Measurements from ENCODE around the gene CARD6.
"Not testable (repeated sequence)": the region's sequence is repeated elsewhere in the genome, so short reads cannot be mapped to it uniquely, and the experiment has no call there.

DNA sequence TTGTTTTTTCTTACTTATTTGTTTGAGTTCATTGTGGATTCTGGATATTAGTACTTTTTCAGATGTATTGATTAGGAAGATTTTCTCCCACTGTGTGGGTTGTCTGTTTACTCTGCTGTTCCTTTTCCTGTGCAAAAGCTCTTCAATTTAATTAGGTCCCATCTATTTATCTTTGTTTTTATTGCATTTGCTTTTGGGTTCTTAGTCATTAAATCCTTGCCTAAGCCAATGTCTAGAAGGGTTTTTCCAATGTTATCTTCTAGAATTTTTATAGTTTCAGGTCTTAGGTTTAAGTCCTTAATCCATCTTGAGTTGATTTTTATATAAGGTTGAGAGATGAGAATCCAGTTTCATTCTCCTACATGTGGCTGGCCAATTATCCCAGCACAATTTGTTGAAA lies 46.8 kb upstream of the CARD6 start:
- TF ChIP-seq, protein P1, sequence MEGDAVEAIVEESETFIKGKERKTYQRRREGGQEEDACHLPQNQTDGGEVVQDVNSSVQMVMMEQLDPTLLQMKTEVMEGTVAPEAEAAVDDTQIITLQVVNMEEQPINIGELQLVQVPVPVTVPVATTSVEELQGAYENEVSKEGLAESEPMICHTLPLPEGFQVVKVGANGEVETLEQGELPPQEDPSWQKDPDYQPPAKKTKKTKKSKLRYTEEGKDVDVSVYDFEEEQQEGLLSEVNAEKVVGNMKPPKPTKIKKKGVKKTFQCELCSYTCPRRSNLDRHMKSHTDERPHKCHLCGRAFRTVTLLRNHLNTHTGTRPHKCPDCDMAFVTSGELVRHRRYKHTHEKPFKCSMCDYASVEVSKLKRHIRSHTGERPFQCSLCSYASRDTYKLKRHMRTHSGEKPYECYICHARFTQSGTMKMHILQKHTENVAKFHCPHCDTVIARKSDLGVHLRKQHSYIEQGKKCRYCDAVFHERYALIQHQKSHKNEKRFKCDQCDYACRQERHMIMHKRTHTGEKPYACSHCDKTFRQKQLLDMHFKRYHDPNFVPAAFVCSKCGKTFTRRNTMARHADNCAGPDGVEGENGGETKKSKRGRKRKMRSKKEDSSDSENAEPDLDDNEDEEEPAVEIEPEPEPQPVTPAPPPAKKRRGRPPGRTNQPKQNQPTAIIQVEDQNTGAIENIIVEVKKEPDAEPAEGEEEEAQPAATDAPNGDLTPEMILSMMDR (IDR thresholded peaks at IDR 0.05 in 2 of 3, conservative IDR thresholded peaks at IDR 0.05 in 1 of 3; ENCODE audit: control insufficient read depth in 2 of 3, extremely low read depth in 1 of 3, insufficient read depth in 1 of 3, low read depth in 3 of 3, low read length in 3 of 3) = not testable (repeated sequence)
- TF ChIP-seq POLR2AphosphoS5 (IDR thresholded peaks at IDR 0.05; ENCODE audit: low read length); SIN3A (IDR thresholded peaks at IDR 0.05; ENCODE audit: low read depth, low read length); CBFB (IDR thresholded peaks at IDR 0.05; ENCODE audit: low read depth); CHD1 (IDR thresholded peaks at IDR 0.05; ENCODE audit: low read depth, low read length); POLR2A (IDR thresholded peaks at IDR 0.05; ENCODE audit: low read depth, low read length); ZNF207 (IDR thresholded peaks at IDR 0.05; ENCODE audit: borderline replicate concordance): not testable (repeated sequence)
- TF ChIP-seq, protein P2, sequence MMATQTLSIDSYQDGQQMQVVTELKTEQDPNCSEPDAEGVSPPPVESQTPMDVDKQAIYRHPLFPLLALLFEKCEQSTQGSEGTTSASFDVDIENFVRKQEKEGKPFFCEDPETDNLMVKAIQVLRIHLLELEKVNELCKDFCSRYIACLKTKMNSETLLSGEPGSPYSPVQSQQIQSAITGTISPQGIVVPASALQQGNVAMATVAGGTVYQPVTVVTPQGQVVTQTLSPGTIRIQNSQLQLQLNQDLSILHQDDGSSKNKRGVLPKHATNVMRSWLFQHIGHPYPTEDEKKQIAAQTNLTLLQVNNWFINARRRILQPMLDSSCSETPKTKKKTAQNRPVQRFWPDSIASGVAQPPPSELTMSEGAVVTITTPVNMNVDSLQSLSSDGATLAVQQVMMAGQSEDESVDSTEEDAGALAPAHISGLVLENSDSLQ (IDR thresholded peaks at IDR 0.05) = not testable (repeated sequence)
- TF ChIP-seq, protein P3, sequence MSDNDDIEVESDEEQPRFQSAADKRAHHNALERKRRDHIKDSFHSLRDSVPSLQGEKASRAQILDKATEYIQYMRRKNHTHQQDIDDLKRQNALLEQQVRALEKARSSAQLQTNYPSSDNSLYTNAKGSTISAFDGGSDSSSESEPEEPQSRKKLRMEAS (IDR thresholded peaks at IDR 0.05; ENCODE audit: low read depth, low read length) = not testable (repeated sequence)

All from GM12878 (cell line).